Ectodermal cell (in vitro differentiated cells): ENCODE results near the gene DHCR24.

Experiments used
- H3K27ac ChIP-seq: 2 replicates; pipeline ENCODE4 v1.7.0; 2013; ENCODE audit warnings: mild to moderate bottlenecking, low read depth, low read length; ENCODE audit not compliant: insufficient read depth, poor library complexity, severe bottlenecking
- H3K27me3 ChIP-seq: 2 replicates; pipeline ENCODE4 v1.7.0; 2013; ENCODE audit warnings: mild to moderate bottlenecking, low read length; ENCODE audit not compliant: insufficient read depth, control insufficient read depth, poor library complexity, severe bottlenecking
- H3K36me3 ChIP-seq: one replicate; pipeline ENCODE4 v1.7.0; 2013; ENCODE audit warnings: low read length; ENCODE audit not compliant: control insufficient read depth, insufficient read depth
- H3K4me1 ChIP-seq: one replicate; pipeline ENCODE4 v1.7.0; 2013; ENCODE audit warnings: low read length; ENCODE audit not compliant: control insufficient read depth, insufficient read depth
- H3K4me3 ChIP-seq: 2 replicates; pipeline ENCODE4 v1.7.0; 2013; ENCODE audit warnings: low read depth, low read length, control low read depth; ENCODE audit not compliant: insufficient read depth
- H3K9me3 ChIP-seq: 2 replicates; pipeline ENCODE4 v1.7.0; 2013; ENCODE audit warnings: mild to moderate bottlenecking, low read length, moderate library complexity; ENCODE audit not compliant: control insufficient read depth
- WGBS, 2 experiments: methylation state at CpG; one replicate each; pipeline ENCODE4 v1.1.7; 2013; ENCODE audit warnings: missing lambda C conversion rate in 2 of 2; 5-methylcytosine and 5-hydroxymethylcytosine counted together

The DHCR24 gene

GRCh38 chr1:54811066-54811465, 75.9 kb downstream of the DHCR24 start:
- WGBS, 2 experiments, result 92 to 96% methylated on average over 5 of the region's 5 CpGs
- Histone ChIP-seq H3K27ac (no peak overlapping the region), H3K36me3 (no peaks in the 10 kb centered on the region), H3K9me3 (no peaks in the 10 kb centered on the region), H3K4me3 (no peak overlapping the region), H3K27me3 (no peaks in the 10 kb centered on the region), H3K4me1 (peaks cover 15% of the 10 kb centered on the region)

GRCh38 chr1:54810153-54810942, 76.6 kb downstream of the DHCR24 start:
- Histone ChIP-seq H3K9me3 (no peaks in the 10 kb centered on the region), H3K36me3 (no peaks in the 10 kb centered on the region), H3K27ac (no peak overlapping the region), H3K4me3 (no peak overlapping the region), H3K27me3 (no peaks in the 10 kb centered on the region), H3K4me1 (peaks cover 15% of the 10 kb centered on the region)
- 47 to 48% methylated on average over 13 of the region's 13 CpGs for WGBS, 2 experiments

- no peaks in the 10 kb centered on the region for H3K36me3 ChIP-seq
- H3K4me3 ChIP-seq, result no peak overlapping the region
- H3K4me1 ChIP-seq, result peaks cover 15% of the 10 kb centered on the region
- 82 to 95% methylated on average over 3 of the region's 3 CpGs for WGBS, 2 experiments
- no peaks in the 10 kb centered on the region for H3K9me3 ChIP-seq
- H3K27me3 ChIP-seq, result no peaks in the 10 kb centered on the region
- no peak overlapping the region for H3K27ac ChIP-seq
Measured at GRCh38 chr1:54809496-54810074, 77.4 kb downstream of the DHCR24 start.

GRCh38 chr1:54808443-54809207, 78.4 kb downstream of the DHCR24 start:
- no peaks in the 10 kb centered on the region for H3K27me3 ChIP-seq
- no peak overlapping the region for H3K27ac ChIP-seq
- no peaks in the 10 kb centered on the region for H3K9me3 ChIP-seq
- peaks cover 8% of the 10 kb centered on the region for H3K4me1 ChIP-seq
- 74 to 78% methylated on average over 12 of the region's 12 CpGs for WGBS, 2 experiments
- no peak overlapping the region for H3K4me3 ChIP-seq
- H3K36me3 ChIP-seq, result no peaks in the 10 kb centered on the region

GRCh38 chr1:54807756-54808155, 79.2 kb downstream of the DHCR24 start:
- H3K9me3 ChIP-seq, result no peaks in the 10 kb centered on the region
- no peaks in the 10 kb centered on the region for H3K36me3 ChIP-seq
- no peak overlapping the region for H3K4me3 ChIP-seq
- no peaks in the 10 kb centered on the region for H3K27me3 ChIP-seq
- no peaks in the 10 kb centered on the region for H3K4me1 ChIP-seq
- no peak overlapping the region for H3K27ac ChIP-seq
- 80 to 94% methylated on average over 6 to 7 of the region's 7 CpGs for WGBS, 2 experiments

- Histone ChIP-seq H3K36me3 (no peaks in the 10 kb centered on the region), H3K27ac (no peak overlapping the region), H3K9me3 (no peaks in the 10 kb centered on the region), H3K4me3 (no peak overlapping the region), H3K27me3 (no peaks in the 10 kb centered on the region), H3K4me1 (no peaks in the 10 kb centered on the region)
- WGBS, 2 experiments, result 88 to 89% methylated on average over 11 of the region's 11 CpGs
Measured at GRCh38 chr1:54806931-54807611, 79.9 kb downstream of the DHCR24 start.

- Histone ChIP-seq H3K4me1 (no peaks in the 10 kb centered on the region), H3K27me3 (peaks cover 6% of the 10 kb centered on the region), H3K27ac (no peak overlapping the region), H3K36me3 (no peaks in the 10 kb centered on the region), H3K4me3 (no peak overlapping the region), H3K9me3 (no peaks in the 10 kb centered on the region)
- WGBS, 2 experiments, result 93 to 95% methylated on average over 35 of the region's 35 CpGs
Measured at GRCh38 chr1:54805981-54806381, 81.0 kb downstream of the DHCR24 start.

- Histone ChIP-seq H3K27ac (no peak overlapping the region), H3K9me3 (no peaks in the 10 kb centered on the region), H3K36me3 (no peaks in the 10 kb centered on the region), H3K4me3 (no peak overlapping the region), H3K27me3 (peaks cover 11% of the 10 kb centered on the region), H3K4me1 (no peaks in the 10 kb centered on the region)
- WGBS, 2 experiments, result 92% methylated on average over 3 of the region's 3 CpGs
Measured at GRCh38 chr1:54805466-54805865, 81.5 kb downstream of the DHCR24 start.

GRCh38 chr1:54804471-54805132, 82.4 kb downstream of the DHCR24 start:
- no peak overlapping the region for H3K27ac ChIP-seq
- WGBS, 2 experiments, result 92 to 95% methylated on average over 6 of the region's 6 CpGs
- H3K27me3 ChIP-seq, result peaks cover 12% of the 10 kb centered on the region
- no peak overlapping the region for H3K4me3 ChIP-seq
- H3K36me3 ChIP-seq, result no peaks in the 10 kb centered on the region
- no peaks in the 10 kb centered on the region for H3K4me1 ChIP-seq
- no peaks in the 10 kb centered on the region for H3K9me3 ChIP-seq
